Activated naive CD4-positive, alpha-beta T cell treated with Interleukin-2 at 50 U/mL for 16 hours (primary cell): ENCODE results near the gene URB1.
"Not testable (repeated sequence)": the region's sequence is repeated elsewhere in the genome, so short reads cannot be mapped to it uniquely, and the experiment has no call there.

Source experiments
- DNase-seq: peaks from one replicate; pipeline ENCODE4 v3.0.0-alpha.2; 2020

The URB1 gene

GRCh38 chr21:32316361-32317215 is 76.2 kb downstream of the URB1 start:
- no peak for DNase-seq

GRCh38 chr21:32315511-32316281 is 77.1 kb downstream of the URB1 start:
- no peak for DNase-seq

GRCh38 chr21:32314806-32315205 is 78.0 kb downstream of the URB1 start:
- no peak for DNase-seq

GRCh38 chr21:32312976-32313375 is 79.8 kb downstream of the URB1 start:
- DNase-seq: no peak

- no peak for DNase-seq
Measured at GRCh38 chr21:32312326-32312725, 80.5 kb downstream of the URB1 start.

GRCh38 chr21:32311621-32312020 is 81.2 kb downstream of the URB1 start:
- no peak for DNase-seq

GRCh38 chr21:32310976-32311375 is 81.8 kb downstream of the URB1 start:
- not testable (repeated sequence) for DNase-seq

GRCh38 chr21:32309906-32310460 is 82.8 kb downstream of the URB1 start:
- no peak for DNase-seq

- no peak for DNase-seq
Measured at GRCh38 chr21:32308696-32309095, 84.1 kb downstream of the URB1 start.

- no peak for DNase-seq
Measured at GRCh38 chr21:32307706-32308105, 85.1 kb downstream of the URB1 start.

GRCh38 chr21:32306021-32306780 is 86.6 kb downstream of the URB1 start:
- no peak for DNase-seq

GRCh38 chr21:32304998-32305397 is 87.8 kb downstream of the URB1 start:
- DNase-seq: no peak

- no peak for DNase-seq
Measured at GRCh38 chr21:32303385-32303784, 89.4 kb downstream of the URB1 start.

- no peak for DNase-seq
Measured at GRCh38 chr21:32302560-32302959, 90.3 kb downstream of the URB1 start.

GRCh38 chr21:32301596-32301995 is 91.2 kb downstream of the URB1 start:
- DNase-seq: no peak

GRCh38 chr21:32300117-32300681 is 92.6 kb downstream of the URB1 start:
- no peak for DNase-seq

- no peak for DNase-seq
Measured at GRCh38 chr21:32299695-32300094, 93.1 kb downstream of the URB1 start.

GRCh38 chr21:32298658-32299081 is 94.1 kb downstream of the URB1 start, which contains the start of gene MRAP:
MRAP (plus strand) TSS chr21:32298855; CDS start chr21:32298972, 117 bp downstream.
- no peak for DNase-seq

GRCh38 chr21:32298148-32298559 is 94.7 kb downstream of the URB1 start:
- no peak for DNase-seq

- no peak for DNase-seq
Measured at GRCh38 chr21:32297449-32297848, 95.4 kb downstream of the URB1 start.

- DNase-seq: no peak
Measured at GRCh38 chr21:32285476-32285875, 107.3 kb downstream of the URB1 start.

- no peak for DNase-seq
Measured at GRCh38 chr21:32282992-32283391, 109.8 kb downstream of the URB1 start.

GRCh38 chr21:32281531-32281930 is 111.3 kb downstream of the URB1 start:
- no peak for DNase-seq
